Esophagus muscularis mucosa (tissue), 4 donors: ENCODE measurements around the gene SH3PXD2A. TPM values are rescaled to one million over a fixed set of nuclear protein-coding genes. Genes with fewer than 3 reads are reported as not detected.

Experiments used
- DNase-seq: peaks from one replicate; pipeline ENCODE4 v3.0.0-alpha.2; 2017; ENCODE audit errors: extremely low spot score
- H3K27ac ChIP-seq, 4 donors: fragments of 200-600 bp; sonication (generic); replicated peaks in 1 of 4; 1 replicate in 3 of 4; 2 replicates in 1 of 4; pipeline ENCODE4 v1.5.1; 2016 to 2019; ENCODE audit warnings: mild to moderate bottlenecking in 1 of 4
- H3K27me3 ChIP-seq, 4 donors: fragments of 200-600 bp; sonication (generic); one replicate each; pipeline versions ENCODE4 v1.5.1 to v1.6.0; 2016 to 2019
- H3K36me3 ChIP-seq, 4 donors: fragments of 200-600 bp; sonication (generic); one replicate each; pipeline ENCODE4 v1.5.1; 2016 to 2019
- H3K4me1 ChIP-seq, 4 donors: fragments of 200-600 bp; sonication (generic); one replicate each; pipeline ENCODE4 v1.5.1; 2016 to 2019
- H3K4me3 ChIP-seq, 4 donors: fragments of 200-600 bp; sonication (generic); 1 replicate in 2 of 4; 2 replicates in 2 of 4; pipeline ENCODE4 v1.5.1; 2016 to 2019; ENCODE audit warnings: mild to moderate bottlenecking in 4 of 4, moderate library complexity in 1 of 4
- H3K9me3 ChIP-seq, 4 donors: fragments of 200-600 bp; sonication (generic); 1 replicate in 3 of 4; 2 replicates in 1 of 4; pipeline ENCODE4 v1.5.1; 2016 to 2019
- EP300 ChIP-seq: sonication (generic); formaldehyde crosslinking; IDR thresholded peaks from one replicate; pipeline ENCODE4 v1.6.1; 2017; ENCODE audit warnings: antibody characterized with exemption
- POLR2A ChIP-seq: fragments of 450-650 bp; IDR thresholded peaks from one replicate; pipeline ENCODE4 v1.6.1; 2017; ENCODE audit warnings: antibody characterized with exemption, moderate library complexity, mild to moderate bottlenecking, low read depth
- POLR2AphosphoS5 ChIP-seq, 2 donors: sonication (generic); formaldehyde crosslinking; IDR thresholded peaks; one replicate each; pipeline ENCODE4 v1.6.1; 2017; ENCODE audit warnings: antibody characterized with exemption in 2 of 2
- WGBS: methylation state at CpG from one replicate; pipeline ENCODE4 v1.1.5; 2018; 5-methylcytosine and 5-hydroxymethylcytosine counted together
- intact Hi-C: fragments of 100-400 bp; cut with DNase I; formaldehyde crosslinking; loops from one replicate; pipeline ENCODE4 v1.15.1; 2023
- total RNA-seq, 4 donors: library from RNA; depleted of rRNA; stranded (reverse); fragments of >200 nt; gene quantifications; one replicate each; pipeline versions ENCODE4 v1.1.0 to v1.2.1, GENCODE V29; 2016
- TF ChIP-seq, protein P1 (sequence below), 3 experiments: fragments of 200-600 bp in 2 of 3; fragments of 450-650 bp in 1 of 3; sonication (generic) in 2 of 3; IDR thresholded peaks; one replicate each; pipeline ENCODE4 v1.5.1; 2017 to 2019; ENCODE audit warnings: antibody characterized with exemption in 3 of 3, mild to moderate bottlenecking in 2 of 3, moderate library complexity in 1 of 3

Gene SH3PXD2A
- total RNA-seq, 4 donors from 2014 or later: 30.5 to 69.3 (median 40.0) TPM

DNA sequence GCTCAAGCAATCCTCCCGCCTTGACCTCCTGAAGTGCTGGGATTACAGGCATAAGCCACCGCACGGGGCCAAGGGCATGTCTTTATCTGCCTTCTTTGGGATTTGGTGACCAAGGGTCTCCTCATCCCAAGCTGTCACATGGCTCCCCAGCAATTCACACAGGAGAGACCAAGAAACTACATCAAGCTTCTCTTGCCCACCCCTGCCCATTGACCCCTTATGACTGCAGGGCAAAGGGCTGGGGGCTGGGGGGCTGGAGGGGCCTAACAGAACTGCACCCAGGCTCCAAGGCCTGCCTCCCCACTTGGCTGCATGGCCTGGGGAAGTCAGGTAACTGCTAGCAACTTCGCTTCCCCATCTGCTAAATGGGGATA, 137.1 kb downstream of the SH3PXD2A start:
- no peak overlapping the region for H3K27ac ChIP-seq
- no peaks in the 10 kb centered on the region for H3K27me3 ChIP-seq
- no peak for TF ChIP-seq EP300
- intact Hi-C loops: no loop called here
- DNase-seq: no peak
- H3K36me3 ChIP-seq: peaks cover 0 to 17% (median 10%) of the 10 kb centered on the region in 4 donors
- WGBS: 100% methylated on average over 4 of the region's 4 CpGs
- peaks cover 0 to 16% (median 7%) of the 10 kb centered on the region in 4 donors for H3K4me1 ChIP-seq
- H3K9me3 ChIP-seq: no peaks in the 10 kb centered on the region
- no peak overlapping the region for H3K4me3 ChIP-seq

DNA sequence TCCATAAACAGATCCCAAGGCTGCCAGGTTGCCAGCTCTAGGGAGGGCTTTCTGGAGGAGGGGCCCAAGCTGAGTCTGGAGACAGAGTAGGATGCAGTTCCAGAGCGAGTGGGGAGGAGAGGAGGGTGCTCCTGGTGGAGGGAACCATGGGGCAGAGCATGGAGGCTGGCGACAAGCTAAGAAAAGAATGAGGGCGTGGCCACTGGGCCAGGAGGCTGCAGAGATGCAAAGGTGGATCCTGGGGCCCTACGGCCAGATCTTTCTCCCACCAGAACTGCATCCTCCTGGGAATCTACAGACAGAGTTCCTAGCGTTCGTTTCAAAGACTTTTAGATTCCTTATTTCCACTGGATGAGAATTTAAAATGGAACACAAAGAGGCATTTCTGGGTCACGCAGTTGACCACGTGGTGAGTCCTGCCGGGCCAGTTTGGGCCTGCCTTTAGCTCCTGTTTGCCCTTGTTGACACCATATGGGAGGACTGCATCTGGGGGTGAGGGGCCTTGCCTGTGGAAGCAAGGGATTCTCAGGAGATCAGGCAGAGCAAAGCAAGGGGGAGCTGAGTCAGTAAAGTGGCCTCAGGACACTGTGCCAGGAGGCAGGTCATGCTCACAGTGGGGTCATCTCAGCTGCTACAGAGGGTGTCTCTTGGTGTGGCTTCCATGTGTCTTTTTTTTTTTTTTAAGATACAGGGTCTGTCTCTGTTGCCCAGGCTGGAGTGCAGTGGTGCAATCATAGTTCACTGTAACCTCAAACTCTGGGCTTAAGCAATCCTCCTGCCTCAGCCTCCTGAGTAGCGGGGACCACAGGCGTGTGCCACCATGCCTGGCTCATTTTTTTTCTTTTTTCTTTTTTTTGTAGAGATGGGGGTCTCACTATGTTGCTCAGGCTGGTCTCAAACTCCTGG, 137.8 kb downstream of the SH3PXD2A start:
- Histone ChIP-seq H3K4me3 (no peak overlapping the region), H3K36me3 (peaks cover 0 to 11% (median 4%) of the 10 kb centered on the region in 4 donors), H3K27ac (peak overlapping the region in 1 of 4 donors; percentile 28), H3K9me3 (no peaks in the 10 kb centered on the region), H3K27me3 (no peaks in the 10 kb centered on the region), H3K4me1 (peaks cover 0 to 19% (median 9%) of the 10 kb centered on the region in 4 donors)
- DNase-seq: no peak
- TF ChIP-seq POLR2A: no peak
- TF ChIP-seq POLR2AphosphoS5 (IDR thresholded peaks at IDR 0.05): no peak
- no peak for TF ChIP-seq EP300
- TF ChIP-seq, protein P1, sequence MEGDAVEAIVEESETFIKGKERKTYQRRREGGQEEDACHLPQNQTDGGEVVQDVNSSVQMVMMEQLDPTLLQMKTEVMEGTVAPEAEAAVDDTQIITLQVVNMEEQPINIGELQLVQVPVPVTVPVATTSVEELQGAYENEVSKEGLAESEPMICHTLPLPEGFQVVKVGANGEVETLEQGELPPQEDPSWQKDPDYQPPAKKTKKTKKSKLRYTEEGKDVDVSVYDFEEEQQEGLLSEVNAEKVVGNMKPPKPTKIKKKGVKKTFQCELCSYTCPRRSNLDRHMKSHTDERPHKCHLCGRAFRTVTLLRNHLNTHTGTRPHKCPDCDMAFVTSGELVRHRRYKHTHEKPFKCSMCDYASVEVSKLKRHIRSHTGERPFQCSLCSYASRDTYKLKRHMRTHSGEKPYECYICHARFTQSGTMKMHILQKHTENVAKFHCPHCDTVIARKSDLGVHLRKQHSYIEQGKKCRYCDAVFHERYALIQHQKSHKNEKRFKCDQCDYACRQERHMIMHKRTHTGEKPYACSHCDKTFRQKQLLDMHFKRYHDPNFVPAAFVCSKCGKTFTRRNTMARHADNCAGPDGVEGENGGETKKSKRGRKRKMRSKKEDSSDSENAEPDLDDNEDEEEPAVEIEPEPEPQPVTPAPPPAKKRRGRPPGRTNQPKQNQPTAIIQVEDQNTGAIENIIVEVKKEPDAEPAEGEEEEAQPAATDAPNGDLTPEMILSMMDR (IDR thresholded peaks at IDR 0.05): no peak
- intact Hi-C loops: no loop called here
- whole genome bisulfite sequencing: 79% methylated on average over 11 of the region's 11 CpGs

DNA sequence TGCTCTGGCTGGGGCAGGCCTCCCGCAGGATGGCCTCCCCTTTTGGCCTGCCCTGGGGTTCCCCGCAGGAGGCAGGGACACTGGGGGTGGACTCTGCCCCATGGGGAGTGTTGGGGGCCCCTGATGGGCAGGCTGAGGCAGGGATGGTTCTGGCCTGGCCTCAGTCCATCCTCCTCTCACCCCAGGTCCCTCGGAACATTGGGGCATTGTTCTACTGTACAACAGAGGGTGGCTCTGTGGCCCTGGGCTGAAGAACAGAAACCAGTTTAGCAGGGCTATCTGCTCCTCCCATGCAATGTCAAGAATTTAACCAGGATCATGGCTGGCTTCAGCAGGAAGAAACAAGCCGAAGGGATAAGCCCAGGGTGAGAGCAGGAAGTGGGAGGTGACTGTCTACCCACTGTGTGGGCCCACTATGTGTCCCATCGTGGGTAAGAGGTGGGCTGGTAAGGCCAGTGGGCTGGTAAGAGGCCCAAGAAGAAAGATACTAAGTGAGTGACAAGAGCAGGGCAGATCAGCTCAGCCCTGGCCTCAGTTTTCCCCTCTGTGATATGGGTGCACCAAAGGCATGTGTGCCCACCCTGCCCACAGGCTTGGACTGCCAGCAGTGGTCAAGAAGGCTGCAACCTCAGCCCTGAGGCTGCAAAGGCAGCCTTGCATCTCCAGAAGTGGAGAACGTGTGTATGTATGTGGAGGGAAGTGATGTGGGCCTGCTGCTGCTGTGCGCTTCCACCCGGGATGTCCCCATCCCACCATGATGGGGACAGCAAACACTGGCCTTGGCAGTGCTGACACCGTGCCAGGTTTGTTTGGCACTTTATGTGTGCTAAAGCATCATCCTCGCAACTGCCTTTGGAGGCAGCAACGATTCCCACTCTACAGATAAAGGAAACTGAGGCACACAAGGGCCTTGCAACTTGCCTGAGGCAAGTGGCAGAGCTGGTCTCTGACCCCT, 138.9 kb downstream of the SH3PXD2A start:
- DNase-seq: no peak
- Histone ChIP-seq H3K27ac (peak overlapping the region; percentile 11 to 48 (median 28)), H3K4me3 (no peak overlapping the region), H3K36me3 (peaks cover 0 to 8% (median 3%) of the 10 kb centered on the region in 4 donors), H3K27me3 (no peaks in the 10 kb centered on the region), H3K4me1 (peaks cover 0 to 23% (median 11%) of the 10 kb centered on the region in 4 donors), H3K9me3 (no peaks in the 10 kb centered on the region)
- no peak for TF ChIP-seq POLR2A
- TF ChIP-seq POLR2AphosphoS5 (IDR thresholded peaks at IDR 0.05): no peak
- intact Hi-C loops: no loop called here
- 89% methylated on average over 10 of the region's 11 CpGs for WGBS

DNA sequence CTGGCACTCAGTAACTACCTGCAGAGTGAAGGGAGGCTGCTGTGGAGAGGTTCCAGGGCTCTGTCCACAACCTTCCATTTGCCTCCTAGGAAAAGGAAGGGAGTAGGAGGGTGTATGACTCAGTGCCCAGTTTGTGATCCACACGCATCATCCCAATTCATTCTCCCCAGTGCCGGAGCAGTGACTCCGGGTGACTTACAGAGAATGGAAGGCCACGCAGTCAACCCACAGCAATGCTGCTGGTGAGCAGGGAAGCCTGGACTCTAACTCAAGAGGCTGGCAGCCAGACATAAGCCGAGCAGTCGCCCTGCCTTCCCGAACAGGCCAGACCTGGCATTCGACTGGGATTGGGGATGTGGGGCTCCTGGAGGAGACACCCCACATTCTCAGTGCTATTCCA, 139.9 kb downstream of the SH3PXD2A start:
- H3K27me3 ChIP-seq: no peaks in the 10 kb centered on the region
- peaks cover 0 to 23% (median 11%) of the 10 kb centered on the region in 4 donors for H3K4me1 ChIP-seq
- intact Hi-C loops: no loop called here

DNA sequence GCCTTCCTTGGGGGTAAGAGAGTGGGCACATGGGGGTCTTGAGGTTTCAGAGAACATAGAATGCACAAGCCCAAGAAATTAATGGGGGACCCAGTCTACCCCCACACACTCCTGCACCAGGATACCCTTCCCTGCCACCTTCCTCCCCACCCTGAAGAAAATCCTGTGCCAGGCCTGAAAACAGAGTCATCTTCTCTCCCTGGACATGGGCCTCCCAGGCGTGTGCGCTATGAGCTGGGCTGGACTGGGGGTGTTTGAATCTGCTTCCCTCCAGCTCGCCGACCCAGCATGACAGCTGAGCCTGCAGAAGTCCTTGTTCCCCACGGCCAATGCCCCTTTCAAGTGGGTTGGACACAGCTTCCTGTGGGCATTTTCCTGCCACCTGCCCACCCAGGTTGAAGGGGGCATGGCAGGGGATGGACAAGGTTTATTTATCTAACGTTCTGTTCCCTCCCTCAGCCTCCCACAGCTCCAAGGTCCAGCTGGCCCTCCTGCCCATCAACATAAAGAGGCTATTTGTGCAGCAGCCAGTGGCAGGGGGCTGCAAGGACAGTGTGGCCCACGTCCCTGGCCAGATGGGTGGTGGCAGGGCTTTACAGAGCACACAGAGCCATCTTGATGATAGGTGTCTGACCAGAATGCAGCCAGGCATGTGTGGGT, 141.0 kb downstream of the SH3PXD2A start:
- Histone ChIP-seq H3K4me3 (no peak overlapping the region), H3K27ac (peak overlapping the region in 1 of 4 donors; percentile 35), H3K36me3 (peaks cover 0 to 4% (median 0%) of the 10 kb centered on the region in 4 donors), H3K9me3 (no peaks in the 10 kb centered on the region), H3K27me3 (no peaks in the 10 kb centered on the region), H3K4me1 (peaks cover 0 to 23% (median 11%) of the 10 kb centered on the region in 4 donors)
- WGBS: 88% methylated on average over 4 of the region's 7 CpGs
- intact Hi-C loops: loop anchor here (5.0 kb wide), 1 partner anchor 168 kb away; no protein-coding TSS in a partner anchor
- TF ChIP-seq, protein P1 (IDR thresholded peaks at IDR 0.05): no peak
- no peak for TF ChIP-seq POLR2A
- no peak for TF ChIP-seq EP300
- TF ChIP-seq POLR2AphosphoS5 (IDR thresholded peaks at IDR 0.05): no peak
- no peak for DNase-seq

More for the DNA sequence above, 139.9 kb downstream of the SH3PXD2A start:
- Histone ChIP-seq H3K27ac (peak overlapping the region in 2 of 4 donors; percentile 29 to 48), H3K36me3 (peaks cover 0 to 4% (median 0%) of the 10 kb centered on the region in 4 donors), H3K4me3 (no peak overlapping the region), H3K9me3 (no peaks in the 10 kb centered on the region)
- TF ChIP-seq, protein P1 (IDR thresholded peaks at IDR 0.05): no peak
- no peak for TF ChIP-seq POLR2A
- TF ChIP-seq POLR2AphosphoS5 (IDR thresholded peaks at IDR 0.05): no peak
- no peak for TF ChIP-seq EP300
- WGBS: 85% methylated on average over 5 of the region's 8 CpGs
- DNase-seq: no peak
